Measurements from ENCODE around the gene SCARB1. TPM values are rescaled to one million over a fixed set of nuclear protein-coding genes. Genes with fewer than 3 reads are reported as not detected.

The SCARB1 gene
- total and polyA plus RNA-seq, 5 donors from 2014 or later = 0.52 to 1.2 (median 0.75) TPM

- H3K27ac ChIP-seq (ENCODE audit: insufficient read depth, low read length, poor library complexity, severe bottlenecking) = no peak overlapping the region
- H3K27me3 Mint-ChIP-seq = peaks cover 10% of the 10 kb centered on the region
- H3K4me3 ChIP-seq (ENCODE audit: low read depth, low read length) = no peak overlapping the region
- peak overlapping the region in 1 of 3 donors; percentile 67 for H3K27ac Mint-ChIP-seq
- no peaks in the 10 kb centered on the region for H3K4me1 ChIP-seq (ENCODE audit: control insufficient read depth, insufficient read depth, low read length, poor library complexity, severe bottlenecking)
- no peak overlapping the region for H3K4me3 Mint-ChIP-seq
- no peak for ATAC-seq (ENCODE audit: low read depth in 2 of 2)
- H3K4me1 Mint-ChIP-seq = peaks cover 0 to 4% (median 0%) of the 10 kb centered on the region in 4 donors
- H3K36me3 ChIP-seq (ENCODE audit: control insufficient read depth, insufficient read depth, low read length) = no peaks in the 10 kb centered on the region
- H3K9me3 ChIP-seq (ENCODE audit: control insufficient read depth in 2 of 2, low read length in 2 of 2) = no peaks in the 10 kb centered on the region
- H3K36me3 Mint-ChIP-seq = no peaks in the 10 kb centered on the region
- DNase-seq = no peak
- H3K9me3 Mint-ChIP-seq = peaks cover 0 to 5% (median 2%) of the 10 kb centered on the region in 7 donors
- no peaks in the 10 kb centered on the region for H3K27me3 ChIP-seq (ENCODE audit: control insufficient read depth, insufficient read depth, low read length)
Observed at GRCh38 chr12:124757329-124757728, 106.3 kb downstream of the SCARB1 start.

GRCh38 chr12:124756760-124757159 is 106.9 kb downstream of the SCARB1 start:
- Histone ChIP-seq H3K27ac (ENCODE audit: insufficient read depth, low read length, poor library complexity, severe bottlenecking) (no peak overlapping the region), H3K4me3 (ENCODE audit: low read depth, low read length) (no peak overlapping the region), H3K9me3 (ENCODE audit: control insufficient read depth in 2 of 2, low read length in 2 of 2) (no peaks in the 10 kb centered on the region), H3K4me1 (ENCODE audit: control insufficient read depth, insufficient read depth, low read length, poor library complexity, severe bottlenecking) (no peaks in the 10 kb centered on the region), H3K27me3 (ENCODE audit: control insufficient read depth, insufficient read depth, low read length) (no peaks in the 10 kb centered on the region), H3K36me3 (ENCODE audit: control insufficient read depth, insufficient read depth, low read length) (no peaks in the 10 kb centered on the region)
- H3K27me3 Mint-ChIP-seq = peaks cover 10% of the 10 kb centered on the region
- H3K4me3 Mint-ChIP-seq = no peak overlapping the region
- no peak for ATAC-seq (ENCODE audit: low read depth in 2 of 2)
- no peak overlapping the region for H3K27ac Mint-ChIP-seq
- DNase-seq = no peak
- H3K9me3 Mint-ChIP-seq = peaks cover 0 to 5% (median 2%) of the 10 kb centered on the region in 7 donors
- peaks cover 0 to 4% (median 0%) of the 10 kb centered on the region in 4 donors for H3K4me1 Mint-ChIP-seq
- no peaks in the 10 kb centered on the region for H3K36me3 Mint-ChIP-seq

DNA sequence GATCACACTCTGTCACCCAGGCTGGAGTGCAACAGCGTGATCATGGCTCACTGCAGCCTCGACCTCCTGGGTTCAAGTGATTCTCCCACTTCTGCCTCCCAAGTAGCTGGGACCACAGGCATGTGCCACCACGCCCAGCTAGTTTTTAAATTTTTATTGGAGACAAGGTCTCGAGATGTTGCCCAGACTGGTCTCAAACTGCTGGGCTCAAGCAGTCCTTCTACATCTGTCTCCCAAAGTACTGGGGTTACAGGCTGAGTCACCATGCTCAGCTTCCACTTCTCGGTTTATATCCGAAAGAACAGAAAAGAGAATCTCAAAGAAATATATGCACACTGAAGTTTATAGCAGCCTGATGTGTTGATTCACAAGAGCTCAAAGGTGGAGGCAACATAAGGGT is 107.5 kb downstream of the SCARB1 start:
- H3K27ac Mint-ChIP-seq = no peak overlapping the region
- no peak overlapping the region for H3K27ac ChIP-seq (ENCODE audit: insufficient read depth, low read length, poor library complexity, severe bottlenecking)
- peaks cover 0 to 5% (median 2%) of the 10 kb centered on the region in 7 donors for H3K9me3 Mint-ChIP-seq
- no peaks in the 10 kb centered on the region for H3K27me3 ChIP-seq (ENCODE audit: control insufficient read depth, insufficient read depth, low read length)
- H3K36me3 Mint-ChIP-seq = no peaks in the 10 kb centered on the region
- no peak overlapping the region for H3K4me3 Mint-ChIP-seq
- no peaks in the 10 kb centered on the region for H3K4me1 ChIP-seq (ENCODE audit: control insufficient read depth, insufficient read depth, low read length, poor library complexity, severe bottlenecking)
- H3K4me3 ChIP-seq (ENCODE audit: low read depth, low read length) = no peak overlapping the region
- no peaks in the 10 kb centered on the region for H3K36me3 ChIP-seq (ENCODE audit: control insufficient read depth, insufficient read depth, low read length)
- peaks cover 0 to 4% (median 0%) of the 10 kb centered on the region in 4 donors for H3K4me1 Mint-ChIP-seq
- ATAC-seq (ENCODE audit: low read depth in 2 of 2) = no peak
- DNase-seq = no peak
- no peaks in the 10 kb centered on the region for H3K9me3 ChIP-seq (ENCODE audit: control insufficient read depth in 2 of 2, low read length in 2 of 2)
- H3K27me3 Mint-ChIP-seq = peaks cover 10% of the 10 kb centered on the region

DNA sequence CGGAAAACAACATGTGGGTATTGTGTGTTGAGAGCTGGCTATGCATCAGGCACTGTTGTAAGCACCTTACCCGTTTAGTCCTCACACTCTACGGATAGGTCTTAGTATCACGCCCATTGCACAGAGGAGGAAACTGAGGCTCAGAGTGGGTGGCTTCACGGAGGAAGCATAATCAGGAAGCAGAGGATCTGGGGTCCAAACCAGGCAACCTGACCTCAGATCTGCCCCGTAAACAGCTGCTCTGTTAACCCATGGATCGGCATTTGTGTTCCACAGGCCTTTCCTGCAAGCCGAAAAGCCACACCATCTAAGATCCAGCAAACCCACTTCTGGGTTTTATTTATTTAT is 107.9 kb downstream of the SCARB1 start:
- no peak overlapping the region for H3K4me3 ChIP-seq (ENCODE audit: low read depth, low read length)
- peaks cover 10% of the 10 kb centered on the region for H3K27me3 Mint-ChIP-seq
- H3K27ac Mint-ChIP-seq = no peak overlapping the region
- H3K9me3 Mint-ChIP-seq = peaks cover 0 to 5% (median 2%) of the 10 kb centered on the region in 7 donors
- no peak for DNase-seq
- no peaks in the 10 kb centered on the region for H3K9me3 ChIP-seq (ENCODE audit: control insufficient read depth in 2 of 2, low read length in 2 of 2)
- H3K27me3 ChIP-seq (ENCODE audit: control insufficient read depth, insufficient read depth, low read length) = no peaks in the 10 kb centered on the region
- peaks cover 0 to 3% (median 0%) of the 10 kb centered on the region in 4 donors for H3K4me1 Mint-ChIP-seq
- H3K4me1 ChIP-seq (ENCODE audit: control insufficient read depth, insufficient read depth, low read length, poor library complexity, severe bottlenecking) = no peaks in the 10 kb centered on the region
- H3K36me3 ChIP-seq (ENCODE audit: control insufficient read depth, insufficient read depth, low read length) = no peaks in the 10 kb centered on the region
- ATAC-seq (ENCODE audit: low read depth in 2 of 2) = no peak
- no peaks in the 10 kb centered on the region for H3K36me3 Mint-ChIP-seq
- H3K4me3 Mint-ChIP-seq = no peak overlapping the region
- H3K27ac ChIP-seq (ENCODE audit: insufficient read depth, low read length, poor library complexity, severe bottlenecking) = no peak overlapping the region

GRCh38 chr12:124754949-124755800 is 108.5 kb downstream of the SCARB1 start:
- H3K9me3 ChIP-seq (ENCODE audit: control insufficient read depth in 2 of 2, low read length in 2 of 2) = no peaks in the 10 kb centered on the region
- peaks cover 0 to 5% (median 2%) of the 10 kb centered on the region in 7 donors for H3K9me3 Mint-ChIP-seq
- H3K4me3 Mint-ChIP-seq = no peak overlapping the region
- no peaks in the 10 kb centered on the region for H3K36me3 Mint-ChIP-seq
- H3K27me3 Mint-ChIP-seq = peaks cover 13% of the 10 kb centered on the region
- H3K27ac ChIP-seq (ENCODE audit: insufficient read depth, low read length, poor library complexity, severe bottlenecking) = no peak overlapping the region
- no peaks in the 10 kb centered on the region for H3K36me3 ChIP-seq (ENCODE audit: control insufficient read depth, insufficient read depth, low read length)
- no peak overlapping the region for H3K4me3 ChIP-seq (ENCODE audit: low read depth, low read length)
- DNase-seq (no peak), ATAC-seq (ENCODE audit: low read depth in 2 of 2) (peak in 1 of 2 donors; percentile 14)
- peaks cover 0 to 3% (median 0%) of the 10 kb centered on the region in 4 donors for H3K4me1 Mint-ChIP-seq
- no peaks in the 10 kb centered on the region for H3K4me1 ChIP-seq (ENCODE audit: control insufficient read depth, insufficient read depth, low read length, poor library complexity, severe bottlenecking)
- no peak overlapping the region for H3K27ac Mint-ChIP-seq
- H3K27me3 ChIP-seq (ENCODE audit: control insufficient read depth, insufficient read depth, low read length) = no peaks in the 10 kb centered on the region

- DNase-seq (no peak), ATAC-seq (ENCODE audit: low read depth in 2 of 2) (no peak)
- Histone ChIP-seq H3K36me3 (ENCODE audit: control insufficient read depth, insufficient read depth, low read length) (no peaks in the 10 kb centered on the region), H3K27ac (ENCODE audit: insufficient read depth, low read length, poor library complexity, severe bottlenecking) (no peak overlapping the region), H3K9me3 (ENCODE audit: control insufficient read depth in 2 of 2, low read length in 2 of 2) (no peaks in the 10 kb centered on the region), H3K27me3 (ENCODE audit: control insufficient read depth, insufficient read depth, low read length) (no peaks in the 10 kb centered on the region), H3K4me3 (ENCODE audit: low read depth, low read length) (no peak overlapping the region), H3K4me1 (ENCODE audit: control insufficient read depth, insufficient read depth, low read length, poor library complexity, severe bottlenecking) (no peaks in the 10 kb centered on the region)
- Mint-ChIP-seq H3K27me3 (peaks cover 20% of the 10 kb centered on the region), H3K36me3 (no peaks in the 10 kb centered on the region), H3K4me3 (no peak overlapping the region), H3K4me1 (peaks cover 0 to 3% (median 0%) of the 10 kb centered on the region in 4 donors), H3K27ac (no peak overlapping the region), H3K9me3 (peaks cover 0 to 5% (median 2%) of the 10 kb centered on the region in 7 donors)
Observed at GRCh38 chr12:124754491-124754890, 109.2 kb downstream of the SCARB1 start.

DNA sequence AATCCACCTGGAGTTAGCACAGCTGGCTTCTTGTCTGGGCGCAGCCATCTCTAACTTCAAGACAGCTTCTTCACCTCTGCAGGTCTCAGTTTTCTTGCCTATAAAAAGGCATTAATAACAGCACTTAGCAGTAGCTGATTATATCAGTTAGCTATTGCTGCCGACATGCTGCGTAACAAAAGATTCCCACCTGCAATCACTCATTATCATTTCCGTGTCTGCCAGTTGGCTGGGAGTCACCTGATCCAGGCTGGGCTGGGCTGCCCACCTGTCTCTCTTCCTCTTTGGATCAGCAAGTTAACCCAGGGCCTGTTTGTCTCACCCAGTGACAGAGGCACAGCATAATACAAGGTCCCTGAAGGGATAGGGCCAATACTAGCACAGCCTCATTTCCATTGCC is 109.7 kb downstream of the SCARB1 start:
- H3K27ac Mint-ChIP-seq = no peak overlapping the region
- Histone ChIP-seq H3K27me3 (ENCODE audit: control insufficient read depth, insufficient read depth, low read length) (no peaks in the 10 kb centered on the region), H3K36me3 (ENCODE audit: control insufficient read depth, insufficient read depth, low read length) (no peaks in the 10 kb centered on the region), H3K27ac (ENCODE audit: insufficient read depth, low read length, poor library complexity, severe bottlenecking) (no peak overlapping the region), H3K9me3 (ENCODE audit: control insufficient read depth in 2 of 2, low read length in 2 of 2) (no peaks in the 10 kb centered on the region), H3K4me3 (ENCODE audit: low read depth, low read length) (no peak overlapping the region), H3K4me1 (ENCODE audit: control insufficient read depth, insufficient read depth, low read length, poor library complexity, severe bottlenecking) (no peaks in the 10 kb centered on the region)
- peaks cover 0 to 3% (median 0%) of the 10 kb centered on the region in 4 donors for H3K4me1 Mint-ChIP-seq
- H3K27me3 Mint-ChIP-seq = peaks cover 23% of the 10 kb centered on the region
- peaks cover 0 to 5% (median 2%) of the 10 kb centered on the region in 7 donors for H3K9me3 Mint-ChIP-seq
- no peak for DNase-seq
- H3K4me3 Mint-ChIP-seq = no peak overlapping the region
- no peaks in the 10 kb centered on the region for H3K36me3 Mint-ChIP-seq
- no peak for ATAC-seq (ENCODE audit: low read depth in 2 of 2)

DNA sequence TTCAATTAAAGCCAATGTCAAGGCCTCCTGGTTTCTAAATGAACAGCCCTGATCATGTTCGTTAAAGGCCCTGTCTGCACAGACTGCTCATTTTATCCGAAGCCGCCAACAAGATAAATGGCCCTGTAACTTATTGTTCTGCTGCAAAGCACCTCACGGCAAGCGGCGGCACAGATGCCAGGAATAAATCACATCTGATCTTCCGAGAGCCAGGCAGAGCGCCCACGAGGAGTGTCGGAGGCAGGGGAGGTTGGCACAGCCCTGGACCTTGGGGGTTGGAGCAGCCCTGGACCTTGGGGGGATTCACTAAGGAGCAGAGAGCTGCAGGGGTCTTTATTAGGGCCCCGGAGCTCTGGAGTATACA is 110.5 kb downstream of the SCARB1 start:
- Mint-ChIP-seq H3K36me3 (no peaks in the 10 kb centered on the region), H3K4me3 (no peak overlapping the region), H3K27ac (no peak overlapping the region), H3K4me1 (peaks cover 0 to 3% (median 0%) of the 10 kb centered on the region in 4 donors), H3K27me3 (peaks cover 27% of the 10 kb centered on the region), H3K9me3 (peaks cover 0 to 5% (median 2%) of the 10 kb centered on the region in 7 donors)
- H3K9me3 ChIP-seq (ENCODE audit: control insufficient read depth in 2 of 2, low read length in 2 of 2) = no peaks in the 10 kb centered on the region
- H3K36me3 ChIP-seq (ENCODE audit: control insufficient read depth, insufficient read depth, low read length) = no peaks in the 10 kb centered on the region
- no peaks in the 10 kb centered on the region for H3K27me3 ChIP-seq (ENCODE audit: control insufficient read depth, insufficient read depth, low read length)
- no peaks in the 10 kb centered on the region for H3K4me1 ChIP-seq (ENCODE audit: control insufficient read depth, insufficient read depth, low read length, poor library complexity, severe bottlenecking)
- H3K27ac ChIP-seq (ENCODE audit: insufficient read depth, low read length, poor library complexity, severe bottlenecking) = no peak overlapping the region
- ATAC-seq (ENCODE audit: low read depth in 2 of 2) (no peak), DNase-seq (no peak)
- H3K4me3 ChIP-seq (ENCODE audit: low read depth, low read length) = no peak overlapping the region
